HG02884 (cell line): ENCODE data around the gene TMEM150C.

Source experiments
- ATAC-seq: cut with Tn5 transposase; IDR thresholded peaks from one replicate; pipeline ENCODE4 v1.9.1; 2021; ENCODE audit warnings: mild to moderate bottlenecking, moderate library complexity; ENCODE audit not compliant: unreplicated experiment

Gene TMEM150C

DNA sequence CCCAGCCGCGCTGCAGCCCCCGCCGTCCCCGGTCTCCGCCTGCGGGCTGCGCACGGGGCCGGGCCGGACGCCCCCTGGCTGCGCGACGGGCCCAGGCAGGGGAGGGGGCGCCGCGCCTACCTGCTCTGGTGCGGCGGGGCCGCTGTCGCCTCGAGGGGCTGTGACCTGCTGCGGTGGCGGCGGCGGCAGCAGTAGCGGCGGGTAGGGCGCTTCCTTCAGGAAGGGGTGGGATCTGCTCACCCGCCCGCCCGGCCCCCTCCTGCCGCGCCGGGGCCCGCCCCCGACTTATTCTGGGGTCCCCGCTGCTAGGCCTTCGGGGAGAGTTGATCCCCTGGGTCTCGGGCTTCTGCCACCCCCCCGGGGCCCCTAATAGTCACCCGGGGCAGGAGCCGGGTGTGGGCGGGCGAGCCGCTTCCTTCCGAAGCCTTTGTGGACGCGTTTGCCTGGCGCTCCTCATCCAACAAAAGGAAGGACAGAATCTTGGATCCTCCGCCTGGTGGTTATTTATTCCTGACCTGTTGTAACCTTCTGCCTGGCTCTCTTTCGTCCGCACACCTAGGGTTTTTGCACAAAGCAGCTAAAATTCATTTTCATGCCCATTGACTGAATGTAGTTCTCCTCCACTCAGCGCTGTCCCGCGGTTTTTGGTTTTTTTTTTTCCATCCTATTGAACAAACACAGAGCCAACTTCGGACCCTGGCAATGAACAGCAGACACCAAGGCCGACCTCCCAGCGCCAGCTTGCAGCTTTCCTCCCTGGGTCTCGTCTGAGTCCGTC, at the start of gene TMEM150C:
Gene TMEM150C, minus strand, starts transcription at position 203 of the 778 bp plus-strand sequence. CDS start 57,331 bp downstream, outside the sequence.
- no peak for ATAC-seq

- ATAC-seq, result no peak
Measured at GRCh38 chr4:82611527-82611926, 49.7 kb upstream of the TMEM150C start.

DNA sequence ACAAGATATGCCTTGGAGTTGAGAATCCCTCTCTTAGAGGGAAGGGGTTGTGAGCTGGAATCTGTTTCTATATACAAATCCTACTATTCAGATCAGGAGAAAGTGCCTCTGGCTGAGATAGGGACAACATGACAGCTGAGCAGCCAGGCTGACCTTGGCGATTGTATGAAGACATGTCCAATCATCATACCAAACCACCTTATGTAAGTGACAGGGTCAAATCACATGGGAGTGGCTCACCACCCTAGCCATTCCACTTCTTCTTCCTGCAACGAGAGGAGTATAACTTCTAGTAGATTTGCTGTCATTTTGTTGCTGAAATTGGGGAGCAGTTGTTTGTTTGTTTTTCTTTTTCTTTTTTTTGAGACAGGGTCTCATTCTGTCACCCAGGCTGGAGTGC, 48.3 kb upstream of the TMEM150C start:
- no peak for ATAC-seq

- no peak for ATAC-seq
Measured at GRCh38 chr4:82606622-82607021, 44.8 kb upstream of the TMEM150C start.

- ATAC-seq, result no peak
Measured at GRCh38 chr4:82604522-82604921, 42.7 kb upstream of the TMEM150C start.

DNA sequence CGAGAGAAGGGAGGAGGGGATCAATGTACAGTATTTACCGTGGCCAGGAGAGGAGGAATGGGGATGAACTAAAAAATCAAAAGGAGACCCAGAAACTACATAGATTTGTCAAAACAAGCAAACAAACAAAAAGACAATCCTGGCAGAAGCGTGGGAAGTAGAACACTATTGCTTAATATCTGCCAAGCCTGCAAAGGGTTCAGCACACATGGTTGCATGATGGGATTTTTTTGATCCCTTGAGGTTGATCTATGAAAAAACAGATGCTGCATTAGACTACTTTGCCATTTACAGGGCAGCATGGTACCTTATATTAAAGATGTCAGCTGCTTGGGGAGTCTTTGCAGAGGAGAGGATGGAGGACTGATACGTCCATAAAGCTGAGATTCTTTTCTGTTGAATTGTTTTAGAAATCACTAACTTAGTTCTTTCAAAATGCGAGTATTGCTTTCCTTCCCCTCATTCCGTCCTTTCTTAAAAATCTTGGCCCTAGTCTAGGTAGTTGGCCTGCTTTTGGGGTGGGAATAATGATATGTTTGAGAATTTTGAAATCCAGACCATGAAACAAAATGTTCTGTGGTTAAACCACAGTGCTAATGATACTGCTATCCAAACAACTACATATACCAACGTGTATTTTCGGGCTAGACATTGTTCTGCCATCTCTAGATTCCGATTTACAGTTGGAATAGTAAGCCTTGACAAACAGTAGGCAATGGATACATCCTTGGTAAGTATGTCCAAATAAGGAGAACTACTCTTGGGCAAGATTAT, 39.6 kb upstream of the TMEM150C start:
- no peak for ATAC-seq

DNA sequence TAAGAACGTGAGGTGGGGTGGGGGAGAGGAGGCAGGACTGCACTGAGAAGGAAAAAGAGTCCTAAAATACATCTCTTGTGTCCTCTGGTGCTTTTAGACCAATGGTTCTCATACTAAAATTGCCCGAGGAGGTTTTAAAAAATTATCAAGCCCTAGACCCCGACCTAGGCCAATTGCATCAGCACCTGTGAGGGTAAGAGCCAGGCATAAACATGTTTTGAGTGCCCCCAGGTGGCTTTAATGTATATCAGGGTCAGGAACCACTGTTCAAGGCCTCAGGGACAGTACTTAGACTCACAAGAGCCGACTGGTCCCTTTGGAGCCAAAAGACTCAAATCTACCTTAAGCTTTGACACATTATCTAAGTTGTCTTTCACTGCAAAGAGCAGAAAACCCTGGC, 37.5 kb upstream of the TMEM150C start:
- ATAC-seq, result no peak

- ATAC-seq, result no peak
Measured at GRCh38 chr4:82594456-82594855, 32.7 kb upstream of the TMEM150C start.

DNA sequence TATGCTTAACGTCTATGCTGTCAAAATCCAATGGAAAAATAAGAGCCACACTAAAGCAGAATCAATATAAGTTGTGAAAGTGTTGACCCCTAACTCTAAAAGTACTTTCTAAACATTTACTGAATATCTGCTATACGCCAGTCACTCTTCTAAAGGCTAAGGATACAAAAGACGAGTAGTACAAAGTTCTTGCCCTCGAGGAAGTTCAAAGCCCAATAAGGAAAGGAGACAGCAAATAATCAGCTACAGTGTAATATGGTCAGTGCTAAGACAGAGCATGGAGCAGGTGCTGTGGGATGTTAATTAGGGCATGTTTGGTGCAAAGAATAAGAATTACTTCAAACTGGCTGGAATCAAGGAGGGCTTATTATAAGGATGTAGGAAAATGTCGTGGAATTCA, 31.6 kb upstream of the TMEM150C start:
- ATAC-seq, result no peak

DNA sequence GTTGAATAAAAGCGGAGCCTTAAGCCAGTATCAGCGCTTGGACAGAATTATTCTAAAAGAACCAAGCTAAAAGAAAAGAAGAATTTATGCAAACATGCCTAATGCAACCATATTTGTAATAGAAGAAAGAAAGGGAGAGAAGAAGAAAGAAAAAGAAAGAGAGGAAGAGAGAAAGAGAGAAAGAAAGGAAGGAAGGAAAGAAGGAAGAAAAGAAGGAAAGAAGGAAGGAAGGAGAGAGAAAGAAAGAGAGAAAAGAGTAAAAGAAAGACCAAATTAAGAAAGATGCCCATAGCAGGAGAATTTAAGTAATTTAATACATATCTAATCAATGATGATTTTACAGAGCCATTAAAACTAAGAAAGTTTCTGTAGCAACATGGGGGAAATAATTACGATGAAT, 30.9 kb upstream of the TMEM150C start:
- ATAC-seq, result no peak

GRCh38 chr4:82591592-82591991, 29.8 kb upstream of the TMEM150C start:
- no peak for ATAC-seq

- no peak for ATAC-seq
Measured at GRCh38 chr4:82589756-82590155, 28.0 kb upstream of the TMEM150C start.

GRCh38 chr4:82588771-82589270, 27.0 kb upstream of the TMEM150C start:
- ATAC-seq, result no peak

DNA sequence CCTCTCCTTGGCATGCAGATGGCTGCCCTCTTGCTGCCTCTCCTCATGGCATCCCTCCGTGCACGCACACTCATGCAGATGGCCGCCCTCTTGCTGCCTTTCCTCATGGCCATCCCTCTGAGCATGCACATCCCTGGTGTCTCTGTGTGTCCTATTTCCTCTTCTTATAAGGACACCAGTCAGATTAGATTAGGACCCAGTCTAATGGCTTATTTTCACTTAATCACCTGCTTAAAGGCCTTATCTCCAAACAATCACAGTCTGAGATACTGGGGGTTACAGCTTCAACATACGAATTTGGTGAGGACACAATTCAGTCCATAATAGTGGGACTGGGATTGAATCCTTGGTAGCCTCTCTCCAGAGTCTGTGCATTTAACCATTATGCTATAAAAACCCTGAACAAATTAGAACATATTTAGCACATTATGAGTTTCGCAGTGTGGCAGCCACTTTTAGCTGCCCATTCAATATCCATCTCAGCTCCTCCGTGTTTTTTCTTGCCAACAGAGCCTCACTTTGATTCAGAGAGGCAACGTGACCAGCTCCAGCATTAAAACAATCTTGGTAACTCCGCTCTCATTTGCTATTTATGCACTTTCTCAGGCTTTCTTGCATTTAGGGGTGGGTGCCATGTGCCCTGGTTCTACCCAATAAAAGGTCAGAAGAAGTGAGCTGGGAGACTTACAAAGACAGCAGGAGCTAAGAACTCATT, 26.2 kb upstream of the TMEM150C start:
- ATAC-seq, result no peak

DNA sequence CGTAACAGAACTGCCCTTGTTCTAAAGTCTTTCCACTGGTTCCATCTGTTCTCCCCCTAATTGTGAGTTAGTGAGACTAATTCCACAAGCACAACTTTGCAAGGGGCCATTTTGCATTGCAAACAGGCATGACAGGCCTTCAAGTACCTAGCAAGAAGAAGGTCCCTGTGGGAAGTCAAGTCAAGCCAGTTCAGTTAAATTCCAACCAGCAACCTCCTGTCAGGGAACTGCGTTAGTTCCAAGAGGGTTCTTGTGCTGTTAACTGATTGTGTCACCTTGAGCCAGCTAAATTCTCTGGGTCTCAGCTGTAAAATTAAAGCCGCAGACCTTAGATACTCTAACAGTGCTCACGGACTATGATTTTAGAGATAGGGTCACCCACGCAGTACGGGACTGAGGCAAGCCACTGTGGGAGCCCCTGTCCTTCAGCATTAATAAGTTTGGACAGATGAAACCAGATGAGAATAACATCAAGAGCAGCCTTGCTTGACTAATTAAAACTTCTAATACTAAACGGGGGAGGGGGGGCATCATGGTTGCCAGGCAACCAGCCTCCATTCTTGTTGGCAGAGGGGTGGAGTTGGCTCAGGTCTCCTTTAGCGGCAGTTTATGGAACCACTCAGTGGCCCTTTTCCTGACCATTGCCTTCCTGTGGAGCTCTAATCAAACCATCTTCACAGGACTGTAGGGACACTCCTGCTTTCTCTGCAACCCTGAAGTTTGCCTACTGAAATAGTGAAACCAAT, 24.1 kb upstream of the TMEM150C start:
- ATAC-seq, result no peak

DNA sequence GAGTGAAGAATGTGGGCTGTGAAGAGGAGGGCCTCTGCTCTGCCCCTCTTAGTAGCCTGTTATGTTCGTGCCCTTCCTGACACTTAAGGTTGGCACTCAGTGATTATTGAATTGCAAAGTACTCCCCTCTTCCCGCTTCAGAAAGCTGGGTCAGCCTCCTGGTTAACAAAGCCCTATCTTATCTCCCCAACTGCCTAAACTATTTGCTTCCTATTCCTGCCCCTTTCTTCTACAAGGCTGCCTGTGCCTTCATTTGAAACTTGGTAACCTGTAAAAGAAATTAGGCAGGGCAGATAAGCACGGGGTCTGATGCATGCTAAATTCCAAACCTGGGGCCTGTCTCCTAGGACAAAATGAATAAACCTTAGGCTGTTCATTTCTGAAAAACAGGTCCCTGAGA, 23.1 kb upstream of the TMEM150C start:
- ATAC-seq, result no peak

- ATAC-seq, result no peak
Measured at GRCh38 chr4:82583897-82584587, 22.3 kb upstream of the TMEM150C start.

DNA sequence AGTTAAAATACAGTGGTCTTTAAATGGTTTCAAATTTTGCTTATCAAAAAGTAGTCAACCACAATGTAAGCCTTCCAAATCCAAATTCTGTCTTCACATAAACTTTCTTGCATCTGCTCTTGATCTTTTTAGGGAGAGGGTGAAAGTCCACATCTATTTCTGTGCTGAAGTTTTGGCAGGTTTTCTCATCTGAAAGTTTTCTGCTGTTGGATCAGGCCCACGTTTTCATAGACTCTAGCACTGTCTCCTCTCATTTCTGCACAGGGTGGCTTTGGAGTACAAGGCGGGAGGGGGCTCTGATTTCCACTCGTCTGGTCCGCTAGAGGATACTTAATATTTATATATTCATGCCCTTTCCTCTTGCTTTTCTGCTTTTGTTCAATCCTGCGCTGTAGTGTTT, 18.1 kb upstream of the TMEM150C start:
- ATAC-seq, result no peak

DNA sequence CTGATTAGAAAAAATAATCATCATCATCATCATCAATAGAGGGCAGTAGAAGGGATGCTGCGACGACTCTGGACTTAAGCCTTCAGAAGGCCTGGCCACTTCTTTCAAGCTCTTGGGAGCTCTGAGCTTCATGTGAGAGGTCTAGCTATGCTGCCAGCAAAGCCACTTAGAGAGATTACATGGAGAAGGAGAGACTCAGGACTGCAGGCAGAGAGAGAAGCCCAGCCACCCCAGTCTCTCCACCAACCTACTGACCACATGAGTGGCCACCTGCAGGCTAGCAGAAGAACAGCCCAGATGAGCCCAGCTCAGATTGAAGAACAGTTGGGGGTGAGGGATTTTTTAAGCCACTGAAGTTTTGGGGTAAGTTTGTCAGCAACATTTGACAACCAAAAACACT, 17.1 kb upstream of the TMEM150C start:
- ATAC-seq, result no peak

DNA sequence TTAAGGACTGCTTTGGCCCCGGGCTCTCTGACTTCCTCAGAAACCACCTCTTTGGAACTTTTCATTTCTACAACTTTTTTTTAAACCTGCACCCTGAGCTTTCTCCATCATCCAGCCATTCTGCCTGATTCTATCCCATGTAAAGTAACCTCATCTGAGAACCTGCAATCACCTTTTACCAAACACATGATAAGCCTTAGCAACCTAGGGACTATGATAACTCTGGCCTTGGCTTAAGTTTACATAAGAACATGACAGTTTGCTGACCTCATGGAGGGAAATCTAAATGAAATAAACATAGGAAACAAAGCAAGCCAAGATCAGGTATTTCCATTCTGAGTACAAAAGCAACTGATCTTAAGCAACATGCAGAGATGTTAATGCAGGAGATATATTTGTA, 15.7 kb upstream of the TMEM150C start:
- no peak for ATAC-seq
